Ectodermal cell (in vitro differentiated cells): ENCODE measurements around the gene SMIM21.

Experiments used
- H3K27ac ChIP-seq: 2 replicates; pipeline ENCODE4 v1.7.0; 2013; ENCODE audit warnings: mild to moderate bottlenecking, low read depth, low read length; ENCODE audit not compliant: insufficient read depth, poor library complexity, severe bottlenecking
- H3K27me3 ChIP-seq: 2 replicates; pipeline ENCODE4 v1.7.0; 2013; ENCODE audit warnings: mild to moderate bottlenecking, low read length; ENCODE audit not compliant: insufficient read depth, control insufficient read depth, poor library complexity, severe bottlenecking
- H3K36me3 ChIP-seq: one replicate; pipeline ENCODE4 v1.7.0; 2013; ENCODE audit warnings: low read length; ENCODE audit not compliant: control insufficient read depth, insufficient read depth
- H3K4me1 ChIP-seq: one replicate; pipeline ENCODE4 v1.7.0; 2013; ENCODE audit warnings: low read length; ENCODE audit not compliant: control insufficient read depth, insufficient read depth
- H3K4me3 ChIP-seq: 2 replicates; pipeline ENCODE4 v1.7.0; 2013; ENCODE audit warnings: low read depth, low read length, control low read depth; ENCODE audit not compliant: insufficient read depth
- H3K9me3 ChIP-seq: 2 replicates; pipeline ENCODE4 v1.7.0; 2013; ENCODE audit warnings: mild to moderate bottlenecking, low read length, moderate library complexity; ENCODE audit not compliant: control insufficient read depth
- WGBS, 2 experiments: methylation state at CpG; one replicate each; pipeline ENCODE4 v1.1.7; 2013; ENCODE audit warnings: missing lambda C conversion rate in 2 of 2; 5-methylcytosine and 5-hydroxymethylcytosine counted together

SMIM21 gene

GRCh38 chr18:75406491-75407445 lies 20.7 kb downstream of the SMIM21 start:
- no peaks in the 10 kb centered on the region for H3K9me3 ChIP-seq
- no peak overlapping the region for H3K4me3 ChIP-seq
- H3K4me1 ChIP-seq: peaks cover 17% of the 10 kb centered on the region
- WGBS, 2 experiments: 86 to 87% methylated on average over 28 of the region's 28 CpGs
- H3K36me3 ChIP-seq: no peaks in the 10 kb centered on the region
- H3K27me3 ChIP-seq: no peaks in the 10 kb centered on the region
- H3K27ac ChIP-seq: no peak overlapping the region

GRCh38 chr18:75405351-75405750 lies 22.2 kb downstream of the SMIM21 start:
- 89 to 94% methylated on average over 2 to 4 of the region's 4 CpGs for WGBS, 2 experiments
- H3K4me1 ChIP-seq: peaks cover 17% of the 10 kb centered on the region
- H3K27me3 ChIP-seq: no peaks in the 10 kb centered on the region
- no peak overlapping the region for H3K27ac ChIP-seq
- no peaks in the 10 kb centered on the region for H3K36me3 ChIP-seq
- H3K4me3 ChIP-seq: no peak overlapping the region
- H3K9me3 ChIP-seq: no peaks in the 10 kb centered on the region

GRCh38 chr18:75400366-75400765 lies 27.1 kb downstream of the SMIM21 start:
- Histone ChIP-seq H3K27ac (no peak overlapping the region), H3K9me3 (no peaks in the 10 kb centered on the region), H3K4me1 (no peaks in the 10 kb centered on the region), H3K36me3 (no peaks in the 10 kb centered on the region), H3K27me3 (no peaks in the 10 kb centered on the region), H3K4me3 (no peak overlapping the region)
- WGBS, 2 experiments: 86 to 88% methylated on average over 3 of the region's 3 CpGs

- 87 to 88% methylated on average over 7 of the region's 7 CpGs for WGBS, 2 experiments
Observed at GRCh38 chr18:75395137-75395536, 32.4 kb downstream of the SMIM21 start.

GRCh38 chr18:75393721-75394120 lies 33.8 kb downstream of the SMIM21 start:
- H3K4me1 ChIP-seq: peaks cover 6% of the 10 kb centered on the region
- 90 to 91% methylated on average over 5 of the region's 5 CpGs for WGBS, 2 experiments
- no peaks in the 10 kb centered on the region for H3K27me3 ChIP-seq
- no peak overlapping the region for H3K4me3 ChIP-seq
- no peaks in the 10 kb centered on the region for H3K9me3 ChIP-seq
- no peak overlapping the region for H3K27ac ChIP-seq
- H3K36me3 ChIP-seq: no peaks in the 10 kb centered on the region

More at GRCh38 chr18:75395137-75395536, 32.4 kb downstream of the SMIM21 start:
- H3K4me1 ChIP-seq: peaks cover 6% of the 10 kb centered on the region
- no peaks in the 10 kb centered on the region for H3K27me3 ChIP-seq
- no peak overlapping the region for H3K4me3 ChIP-seq
- H3K27ac ChIP-seq: no peak overlapping the region
- H3K36me3 ChIP-seq: no peaks in the 10 kb centered on the region
- H3K9me3 ChIP-seq: no peaks in the 10 kb centered on the region

GRCh38 chr18:75392226-75392578 lies 35.3 kb downstream of the SMIM21 start:
- Histone ChIP-seq H3K9me3 (no peaks in the 10 kb centered on the region), H3K27ac (no peak overlapping the region), H3K36me3 (no peaks in the 10 kb centered on the region), H3K27me3 (no peaks in the 10 kb centered on the region), H3K4me3 (no peak overlapping the region), H3K4me1 (peaks cover 6% of the 10 kb centered on the region)
- WGBS, 2 experiments: 92 to 93% methylated on average over 10 of the region's 10 CpGs

- Histone ChIP-seq H3K27me3 (no peaks in the 10 kb centered on the region), H3K27ac (no peak overlapping the region), H3K36me3 (no peaks in the 10 kb centered on the region), H3K4me3 (no peak overlapping the region), H3K9me3 (no peaks in the 10 kb centered on the region), H3K4me1 (peaks cover 6% of the 10 kb centered on the region)
- WGBS, 2 experiments: 92% methylated on average over 20 to 21 of the region's 21 CpGs
Observed at GRCh38 chr18:75391279-75392225, 36.0 kb downstream of the SMIM21 start.

GRCh38 chr18:75390854-75391253 lies 36.6 kb downstream of the SMIM21 start:
- 87 to 89% methylated on average over 2 of the region's 2 CpGs for WGBS, 2 experiments
- peaks cover 6% of the 10 kb centered on the region for H3K4me1 ChIP-seq
- H3K36me3 ChIP-seq: no peaks in the 10 kb centered on the region
- H3K27ac ChIP-seq: no peak overlapping the region
- no peaks in the 10 kb centered on the region for H3K27me3 ChIP-seq
- no peaks in the 10 kb centered on the region for H3K9me3 ChIP-seq
- no peak overlapping the region for H3K4me3 ChIP-seq

- Histone ChIP-seq H3K27me3 (no peaks in the 10 kb centered on the region), H3K27ac (no peak overlapping the region), H3K36me3 (no peaks in the 10 kb centered on the region), H3K4me1 (no peaks in the 10 kb centered on the region), H3K9me3 (no peaks in the 10 kb centered on the region), H3K4me3 (no peak overlapping the region)
- WGBS, 2 experiments: 87 to 93% methylated on average over 3 to 4 of the region's 4 CpGs
Observed at GRCh38 chr18:75384144-75384543, 43.4 kb downstream of the SMIM21 start.
